GM12891 (cell line): ENCODE data around the gene ADAM15.

Experiments used
- POLR2A ChIP-seq: IDR thresholded peaks from 2 replicates; pipeline ENCODE4 v1.6.1; 2011; ENCODE audit warnings: low read depth, low read length, control low read depth
- POLR2AphosphoS5 ChIP-seq: IDR thresholded peaks from 2 replicates; pipeline ENCODE4 v1.6.1; 2011; ENCODE audit warnings: low read depth, low read length, control low read depth
- POU2F2 ChIP-seq: IDR thresholded peaks from 2 replicates; pipeline ENCODE4 v1.6.1; 2011; ENCODE audit warnings: low read depth, mild to moderate bottlenecking, control low read depth, low read length, moderate library complexity
- SPI1 ChIP-seq: IDR thresholded peaks from 2 replicates; pipeline ENCODE4 v1.6.1; 2011; ENCODE audit warnings: low read depth, low read length, control low read depth
- TAF1 ChIP-seq: IDR thresholded peaks from 2 replicates; pipeline ENCODE4 v1.6.1; 2011; ENCODE audit warnings: low read depth, low read length, control low read depth

DNA sequence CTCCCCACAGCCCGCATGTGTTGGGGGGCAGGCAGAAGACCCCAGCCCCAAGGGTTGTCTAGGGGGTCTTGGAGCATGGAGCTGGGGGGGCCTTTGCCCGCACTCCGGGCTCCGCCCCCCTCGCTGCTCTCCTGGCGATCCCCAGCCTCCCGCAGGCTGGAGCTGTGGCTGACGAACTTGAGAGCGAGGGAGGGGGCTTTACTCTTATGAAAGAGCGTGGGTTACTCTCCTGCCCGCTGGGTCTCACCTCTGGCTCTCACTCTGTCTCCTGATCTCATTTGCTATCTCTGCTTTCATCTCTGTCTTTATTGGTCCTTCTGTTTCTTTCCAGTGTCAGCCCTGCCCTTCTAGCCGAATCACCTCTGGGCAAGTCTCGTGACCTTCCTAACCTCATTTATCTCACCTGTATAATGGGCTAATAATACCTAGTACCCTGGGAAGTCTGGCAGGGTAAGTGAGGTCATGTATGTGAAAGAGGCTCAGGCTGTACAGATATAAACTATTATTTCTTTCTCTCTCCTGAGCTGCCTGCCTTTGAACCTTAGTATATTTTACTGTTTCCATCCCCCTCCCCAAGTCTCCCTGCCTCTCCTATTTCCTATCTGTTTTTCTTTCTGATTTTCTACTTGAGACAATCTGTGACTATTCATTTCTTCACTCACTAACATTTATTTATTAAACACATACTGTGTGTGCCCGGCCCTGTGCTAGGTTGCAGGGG, 13.2 kb downstream of the ADAM15 start:
- TF ChIP-seq POLR2A (no peak), SPI1 (no peak), POLR2AphosphoS5 (no peak), TAF1 (no peak), POU2F2 (no peak)
